HepG2 (cell line): ENCODE results near the gene ASCC2. TPM values are rescaled to one million over a fixed set of nuclear protein-coding genes. Genes with fewer than 3 reads are reported as not detected.
A peak's percentile ranks its signal among the peaks of the same experiment; 100 is the strongest.

Experiments used
- CAMTA2 ChIP-seq: sonication (generic); formaldehyde crosslinking; IDR thresholded peaks from 2 replicates; pipeline ENCODE4 v1.4.0; 2020; ENCODE audit warnings: mild to moderate bottlenecking, missing genetic modification reagents, borderline replicate concordance
- ETS1 ChIP-seq: sonication (generic); formaldehyde crosslinking; IDR thresholded peaks from 2 replicates; pipeline ENCODE4 v1.4.0; 2020; ENCODE audit warnings: missing genetic modification reagents
- HOXD1 ChIP-seq: sonication (generic); formaldehyde crosslinking; IDR thresholded peaks from 2 replicates; pipeline ENCODE4 v1.5.0; 2020; ENCODE audit warnings: missing genetic modification reagents
- KMT2A ChIP-seq: sonication (generic); formaldehyde crosslinking; IDR thresholded peaks from 2 replicates; pipeline ENCODE4 v1.4.0; 2020; ENCODE audit warnings: missing genetic modification reagents
- KMT2B ChIP-seq: IDR thresholded peaks from 2 replicates; pipeline ENCODE4 v1.6.1; 2016; ENCODE audit warnings: missing genetic modification reagents, missing compliant biosample characterization
- MTERF4 ChIP-seq: sonication (generic); formaldehyde crosslinking; IDR thresholded peaks from 2 replicates; pipeline ENCODE4 v1.8.0; 2023; ENCODE audit warnings: mild to moderate bottlenecking, missing genetic modification reagents
- NFE2L2 ChIP-seq: fragments of 150-350 bp; IDR thresholded peaks from 2 replicates; pipeline ENCODE4 v1.6.1; 2014; ENCODE audit warnings: low read length
- PAXIP1 ChIP-seq: sonication (generic); formaldehyde crosslinking; conservative IDR thresholded peaks from 2 replicates; pipeline ENCODE4 v1.4.0; 2020; ENCODE audit warnings: mild to moderate bottlenecking, missing genetic modification reagents, moderate library complexity
- POGZ ChIP-seq: sonication (generic); formaldehyde crosslinking; IDR thresholded peaks from 2 replicates; pipeline ENCODE4 v1.4.0; 2020; ENCODE audit warnings: mild to moderate bottlenecking, missing genetic modification reagents
- POLR2AphosphoS5 ChIP-seq: IDR thresholded peaks from 2 replicates; pipeline ENCODE4 v1.6.1; 2012; ENCODE audit warnings: low read depth, low read length
- ZBTB37 ChIP-seq: sonication (generic); formaldehyde crosslinking; IDR thresholded peaks from 2 replicates; pipeline ENCODE4 v1.4.0; 2020; ENCODE audit warnings: mild to moderate bottlenecking, missing genetic modification reagents
- ZNF644 ChIP-seq: IDR thresholded peaks from 2 replicates; pipeline ENCODE4 v1.6.1; 2016; ENCODE audit warnings: low read depth
- ZNF839 ChIP-seq: sonication (generic); formaldehyde crosslinking; IDR thresholded peaks from 2 replicates; pipeline ENCODE4 v1.4.0; 2020; ENCODE audit warnings: missing genetic modification reagents, mild to moderate bottlenecking, borderline replicate concordance
- polyA plus RNA-seq, 8 experiments: library from polyadenylated mRNA; depleted of rRNA in 3 of 8; stranded (reverse) in 7 of 8; unstranded in 1 of 8; fragments of >200 nt; fragmentation: Illumina TruSeq in 4 of 8; extraction: Trizol in 4 of 8; gene quantifications; 2 replicates each; pipeline versions ENCODE4 v1.2.1 to v1.2.3, GENCODE V29; 2011 to 2016; ENCODE audit warnings: low read depth in 4 of 8, missing spikeins in 1 of 8, mixed read lengths in 1 of 8; ENCODE audit not compliant: insufficient read depth in 1 of 8
- total RNA-seq, 5 experiments: library from RNA; depleted of rRNA; stranded (reverse); fragments of >200 nt; fragmentation: Illumina TruSeq; extraction: Trizol; gene quantifications; 2 replicates each; pipeline ENCODE4 v1.2.3, GENCODE V29; 2016; ENCODE audit warnings: low read depth in 1 of 5
- TF ChIP-seq, protein P1 (sequence below): IDR thresholded peaks from 2 replicates; pipeline ENCODE4 v1.6.1; 2016; ENCODE audit warnings: missing compliant biosample characterization, missing genetic modification reagents, borderline replicate concordance
- TF ChIP-seq, protein P2 (sequence below): sonication (generic); formaldehyde crosslinking; IDR thresholded peaks from 2 replicates; pipeline ENCODE4 v1.5.0; 2020; ENCODE audit warnings: mild to moderate bottlenecking, missing genetic modification reagents, borderline replicate concordance
- TF ChIP-seq, protein P3 (sequence below): sonication (generic); formaldehyde crosslinking; IDR thresholded peaks from 2 replicates; pipeline ENCODE4 v1.5.0; 2020; ENCODE audit warnings: missing genetic modification reagents
- TF ChIP-seq, protein P4 (sequence below): IDR thresholded peaks from 2 replicates; pipeline ENCODE4 v1.6.1; 2016; ENCODE audit warnings: missing genetic modification reagents, missing compliant biosample characterization

ASCC2 gene
- total and polyA plus RNA-seq, 2 of the 13 experiments (the other 11 are each of a cell fraction or from before 2014, with no cell fraction given), result 26.2 to 26.3 TPM

DNA sequence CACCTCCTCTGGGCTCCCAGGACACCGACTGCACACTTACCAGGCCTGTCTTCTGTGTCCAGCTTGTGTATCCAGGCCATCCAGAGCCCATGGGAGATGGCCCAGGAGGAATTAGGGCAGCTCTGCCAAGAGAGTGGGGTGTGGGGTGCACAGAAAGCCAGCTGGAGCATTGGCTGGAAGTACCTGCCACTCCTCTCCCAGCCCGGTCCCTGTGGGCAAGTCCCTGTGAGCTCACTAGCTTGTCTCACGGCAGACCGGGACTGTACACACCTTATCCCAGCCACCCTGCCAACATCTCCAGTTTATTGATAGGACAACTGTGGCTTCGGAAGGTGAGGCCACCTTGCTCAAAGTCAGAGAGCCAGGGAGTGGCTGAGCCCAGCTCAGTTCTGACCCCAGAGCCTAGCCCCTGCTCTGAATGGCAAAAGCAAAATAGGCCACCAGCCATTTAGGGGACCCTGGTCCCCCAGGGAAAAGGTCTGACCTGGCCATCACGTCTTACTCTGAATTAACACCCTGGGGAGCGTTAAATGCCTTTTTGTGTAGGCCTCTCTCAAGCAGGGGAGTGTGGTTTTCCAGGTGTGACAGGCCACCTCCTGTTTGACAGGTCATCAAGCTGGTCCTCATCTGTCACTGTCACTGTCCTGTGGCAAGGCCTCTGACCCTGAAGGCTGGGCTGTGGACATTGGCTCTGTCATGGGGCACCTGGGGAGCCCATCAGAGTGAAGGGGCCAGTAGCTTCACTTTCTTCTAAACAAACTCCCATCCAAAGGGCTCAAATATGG is 55.8 kb downstream of the ASCC2 start (continued):
- TF ChIP-seq, protein P1, sequence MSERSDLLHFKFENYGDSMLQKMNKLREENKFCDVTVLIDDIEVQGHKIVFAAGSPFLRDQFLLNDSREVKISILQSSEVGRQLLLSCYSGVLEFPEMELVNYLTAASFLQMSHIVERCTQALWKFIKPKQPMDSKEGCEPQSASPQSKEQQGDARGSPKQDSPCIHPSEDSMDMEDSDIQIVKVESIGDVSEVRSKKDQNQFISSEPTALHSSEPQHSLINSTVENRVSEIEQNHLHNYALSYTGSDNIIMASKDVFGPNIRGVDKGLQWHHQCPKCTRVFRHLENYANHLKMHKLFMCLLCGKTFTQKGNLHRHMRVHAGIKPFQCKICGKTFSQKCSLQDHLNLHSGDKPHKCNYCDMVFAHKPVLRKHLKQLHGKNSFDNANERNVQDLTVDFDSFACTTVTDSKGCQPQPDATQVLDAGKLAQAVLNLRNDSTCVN (CRISPR knock-in tag), result no peak
- peak; percentile 38; the same call in 1 of the 2 replicates for TF ChIP-seq PAXIP1 (CRISPR knock-in tag)
- TF ChIP-seq ZNF644 (CRISPR knock-in tag), result no peak
- TF ChIP-seq NFE2L2, result no peak
- TF ChIP-seq, protein P2, sequence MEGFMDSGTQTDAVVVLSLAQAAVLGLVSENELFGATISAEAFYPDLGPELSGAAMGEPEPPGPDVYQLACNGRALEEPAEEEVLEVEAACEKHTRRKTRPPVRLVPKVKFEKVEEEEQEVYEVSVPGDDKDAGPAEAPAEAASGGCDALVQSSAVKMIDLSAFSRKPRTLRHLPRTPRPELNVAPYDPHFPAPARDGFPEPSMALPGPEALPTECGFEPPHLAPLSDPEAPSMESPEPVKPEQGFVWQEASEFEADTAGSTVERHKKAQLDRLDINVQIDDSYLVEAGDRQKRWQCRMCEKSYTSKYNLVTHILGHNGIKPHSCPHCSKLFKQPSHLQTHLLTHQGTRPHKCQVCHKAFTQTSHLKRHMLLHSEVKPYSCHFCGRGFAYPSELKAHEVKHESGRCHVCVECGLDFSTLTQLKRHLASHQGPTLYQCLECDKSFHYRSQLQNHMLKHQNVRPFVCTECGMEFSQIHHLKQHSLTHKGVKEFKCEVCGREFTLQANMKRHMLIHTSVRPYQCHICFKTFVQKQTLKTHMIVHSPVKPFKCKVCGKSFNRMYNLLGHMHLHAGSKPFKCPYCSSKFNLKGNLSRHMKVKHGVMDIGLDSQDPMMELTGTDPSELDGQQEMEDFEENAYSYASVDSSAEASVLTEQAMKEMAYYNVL, result no peak
- TF ChIP-seq ZBTB37, result no peak
- TF ChIP-seq MTERF4 (CRISPR knock-in tag), result no peak
- no peak for TF ChIP-seq ZNF839 (CRISPR knock-in tag)
- no peak for TF ChIP-seq CAMTA2
- peak; percentile 100 for TF ChIP-seq HOXD1
- no peak for TF ChIP-seq ETS1 (CRISPR knock-in tag)
- TF ChIP-seq POGZ (CRISPR knock-in tag), result no peak
- TF ChIP-seq, protein P3, sequence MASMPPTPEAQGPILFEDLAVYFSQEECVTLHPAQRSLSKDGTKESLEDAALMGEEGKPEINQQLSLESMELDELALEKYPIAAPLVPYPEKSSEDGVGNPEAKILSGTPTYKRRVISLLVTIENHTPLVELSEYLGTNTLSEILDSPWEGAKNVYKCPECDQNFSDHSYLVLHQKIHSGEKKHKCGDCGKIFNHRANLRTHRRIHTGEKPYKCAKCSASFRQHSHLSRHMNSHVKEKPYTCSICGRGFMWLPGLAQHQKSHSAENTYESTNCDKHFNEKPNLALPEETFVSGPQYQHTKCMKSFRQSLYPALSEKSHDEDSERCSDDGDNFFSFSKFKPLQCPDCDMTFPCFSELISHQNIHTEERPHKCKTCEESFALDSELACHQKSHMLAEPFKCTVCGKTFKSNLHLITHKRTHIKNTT (CRISPR knock-in tag), result no peak
- no peak for TF ChIP-seq KMT2B (CRISPR knock-in tag)
- TF ChIP-seq, protein P4, sequence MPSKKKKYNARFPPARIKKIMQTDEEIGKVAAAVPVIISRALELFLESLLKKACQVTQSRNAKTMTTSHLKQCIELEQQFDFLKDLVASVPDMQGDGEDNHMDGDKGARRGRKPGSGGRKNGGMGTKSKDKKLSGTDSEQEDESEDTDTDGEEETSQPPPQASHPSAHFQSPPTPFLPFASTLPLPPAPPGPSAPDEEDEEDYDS (CRISPR knock-in tag), result no peak
- no peak for TF ChIP-seq KMT2A
- TF ChIP-seq POLR2AphosphoS5, result no peak
